Stimulated activated CD4-positive, alpha-beta T cell treated with anti-CD3 and anti-CD28 coated beads, TNF-alpha, amount 100 ng/mL, for 24 hours (primary cell): ENCODE results near the gene KRTAP8-1.

Experiments used
- DNase-seq, 3 experiments: peaks; one replicate each; pipeline ENCODE4 v3.0.0-alpha.2; 2020; ENCODE audit warnings: low read depth in 3 of 3

Gene KRTAP8-1, protein sequence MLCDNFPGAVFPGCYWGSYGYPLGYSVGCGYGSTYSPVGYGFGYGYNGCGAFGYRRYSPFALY

DNA sequence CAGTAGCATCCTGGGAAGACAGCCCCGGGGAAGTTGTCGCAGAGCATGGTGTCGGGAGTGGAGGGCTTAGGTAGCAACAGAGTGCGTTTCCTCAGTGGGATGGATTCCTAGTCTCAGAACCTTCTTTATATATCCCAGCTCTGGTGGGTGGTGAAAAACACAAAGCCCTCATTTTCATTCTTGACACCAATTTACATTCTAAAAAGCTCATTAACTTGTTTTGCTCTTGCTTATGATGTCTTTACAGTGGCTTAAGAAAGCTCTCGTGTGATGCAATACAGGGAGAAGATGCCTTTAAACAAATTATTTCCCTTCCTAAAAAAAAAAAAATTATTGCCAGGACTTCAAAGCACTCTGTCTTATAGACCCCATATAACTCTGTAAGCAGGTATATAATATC is at the start of gene KRTAP8-1:
Gene KRTAP8-1, minus strand, starts transcription at position 101 of the 400 bp plus-strand sequence. Its CDS starts 54 bp downstream, at position 47.
- DNase-seq = no peak

DNA sequence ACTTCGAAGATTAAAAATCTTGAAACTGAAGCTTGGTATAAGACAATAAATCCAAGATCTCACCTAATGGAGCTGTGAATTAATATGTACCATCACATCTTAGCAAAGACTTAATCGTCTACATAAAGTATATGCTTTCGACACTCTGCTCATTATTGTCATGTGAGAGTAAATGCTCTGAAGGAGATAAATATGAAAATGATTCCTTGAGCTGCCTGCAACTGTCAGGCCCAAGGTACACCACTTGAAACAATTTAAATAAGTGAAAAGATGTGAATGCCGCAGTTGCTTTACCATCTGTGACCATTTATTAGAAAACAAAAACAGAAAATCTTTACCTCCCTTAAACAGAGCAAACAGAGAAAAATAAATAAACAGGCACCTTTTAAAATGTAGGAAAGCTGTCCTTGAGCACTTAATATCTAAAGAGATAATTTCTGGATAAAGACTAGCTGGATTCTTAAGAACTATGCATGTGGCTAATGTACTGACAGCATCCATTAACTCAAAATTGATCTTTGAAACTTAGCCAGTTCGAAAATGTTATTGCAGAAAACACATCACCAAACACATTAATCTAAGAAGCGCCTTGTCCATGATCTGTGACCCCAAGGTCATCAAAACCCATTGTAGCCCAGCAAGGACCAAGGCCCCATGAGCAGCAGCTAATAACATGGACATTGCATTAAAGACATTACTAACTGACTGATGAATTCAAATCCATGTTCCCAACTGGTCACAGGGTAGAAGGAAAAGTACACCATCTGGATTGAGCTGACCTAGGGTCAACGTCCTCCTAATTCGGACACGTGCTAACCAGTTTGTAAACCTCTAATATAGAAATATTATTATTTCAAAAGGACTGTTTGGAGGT is 34.8 kb upstream of the KRTAP8-1 start:
- no peak for DNase-seq

DNA sequence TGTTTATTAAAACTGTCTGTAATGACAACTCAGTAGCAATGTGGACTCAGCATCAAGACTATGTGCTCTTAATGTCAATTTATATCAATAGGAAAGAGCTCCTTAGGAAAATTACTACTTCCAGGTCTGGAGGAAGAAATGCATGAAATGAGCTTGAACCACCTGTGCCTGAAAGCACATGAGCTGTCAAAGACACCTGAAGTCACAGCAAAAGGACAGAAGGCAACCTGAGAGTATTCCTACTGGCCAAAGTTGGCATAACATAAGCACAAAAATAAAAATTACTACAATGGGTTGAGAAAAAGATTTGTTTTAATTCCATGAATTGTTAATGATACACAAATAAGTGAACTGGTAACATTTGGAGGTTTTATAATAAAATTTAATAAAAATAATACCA is 29.9 kb upstream of the KRTAP8-1 start:
- DNase-seq = no peak

DNA sequence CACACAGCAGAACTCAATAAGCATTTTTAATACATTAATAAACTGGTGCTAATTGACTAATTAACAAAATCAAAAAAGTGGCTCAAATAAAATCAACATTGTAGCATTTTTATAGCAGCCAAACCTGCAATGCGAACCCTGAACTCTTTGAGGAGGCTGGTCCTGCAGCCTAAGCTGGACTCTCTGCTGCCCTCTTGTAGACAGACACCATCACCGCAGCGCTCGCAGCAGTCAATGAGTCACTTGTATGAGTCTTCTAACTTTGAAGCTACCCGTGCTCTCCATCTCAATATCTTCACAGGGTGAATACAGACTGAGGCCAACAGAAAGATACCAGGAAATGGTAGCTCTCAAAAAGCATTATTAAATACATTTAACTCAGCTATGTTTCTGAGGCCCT is 26.2 kb upstream of the KRTAP8-1 start:
- peak; percentile 4 to 43 (median 17) for DNase-seq

DNA sequence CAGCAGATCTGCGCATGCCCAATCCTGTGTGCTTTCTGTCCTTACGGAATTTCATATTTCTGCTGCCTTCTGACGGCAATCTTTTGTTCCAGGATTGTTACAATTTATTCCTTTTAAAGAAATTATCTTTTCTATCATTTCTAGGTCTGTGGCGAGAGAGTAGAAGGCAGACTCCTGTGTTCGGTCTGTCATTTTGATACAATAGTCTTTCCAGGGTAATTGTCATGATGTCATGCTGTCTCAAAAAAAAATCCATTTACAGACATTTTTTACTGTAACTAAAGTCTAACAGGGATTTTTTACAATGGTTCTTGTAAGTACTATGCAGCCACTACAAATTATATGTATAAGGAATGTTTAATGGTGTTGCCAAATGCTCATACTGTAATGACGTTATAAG is 25.5 kb upstream of the KRTAP8-1 start:
- no peak for DNase-seq

DNA sequence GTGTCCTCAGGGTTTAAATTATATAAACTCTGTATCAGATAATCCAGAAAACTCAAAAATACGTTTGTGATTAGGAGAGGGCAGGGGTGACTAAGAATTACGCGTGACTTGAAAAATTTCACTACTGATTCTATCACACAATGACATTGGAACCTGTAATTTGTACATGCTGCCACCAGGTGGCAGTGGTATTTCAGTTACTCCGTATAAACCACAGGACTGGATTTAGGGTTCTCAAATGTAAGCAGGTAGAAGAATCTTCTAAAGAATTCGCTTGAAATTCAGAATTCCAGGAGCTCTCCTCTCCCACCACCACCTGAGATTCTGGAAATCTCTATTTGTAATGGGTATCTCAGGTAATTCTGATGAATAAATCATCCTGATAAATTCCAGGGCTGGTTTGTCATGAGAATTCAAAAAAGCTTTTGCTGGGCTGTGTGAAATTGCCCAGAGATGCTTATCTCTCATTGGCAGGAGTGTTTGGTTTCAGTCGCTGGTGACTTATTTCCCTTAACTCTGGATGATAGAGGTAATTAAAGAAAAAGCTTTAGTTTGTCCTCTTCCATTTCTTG is 18.2 kb upstream of the KRTAP8-1 start:
- peak in 2 of 3 experiments; percentile 16 to 23 for DNase-seq

DNA sequence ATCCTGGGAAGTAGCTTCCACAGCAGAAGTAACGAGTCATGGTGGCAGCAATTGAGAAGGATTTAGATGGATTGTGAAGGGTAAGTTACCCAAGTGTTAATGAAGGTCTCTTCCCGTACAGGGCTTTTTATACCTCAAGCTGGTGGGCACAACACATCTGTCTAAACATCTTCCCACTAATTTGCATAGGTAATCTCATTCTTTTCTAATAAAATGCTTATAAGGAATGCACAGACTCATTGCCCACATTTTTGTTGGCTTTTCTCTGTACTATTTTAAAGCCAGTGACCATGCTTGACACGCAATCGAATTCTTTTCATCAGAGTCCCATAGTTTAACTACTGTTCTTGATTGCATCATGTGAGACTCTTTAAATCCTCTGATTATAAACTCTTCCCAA is 16.6 kb upstream of the KRTAP8-1 start, which contains the start of gene KRTAP7-1:
Gene KRTAP7-1, minus strand, starts transcription at position 101 of the 400 bp plus-strand sequence. Its CDS starts 61 bp downstream, at position 40.
- DNase-seq = no peak

DNA sequence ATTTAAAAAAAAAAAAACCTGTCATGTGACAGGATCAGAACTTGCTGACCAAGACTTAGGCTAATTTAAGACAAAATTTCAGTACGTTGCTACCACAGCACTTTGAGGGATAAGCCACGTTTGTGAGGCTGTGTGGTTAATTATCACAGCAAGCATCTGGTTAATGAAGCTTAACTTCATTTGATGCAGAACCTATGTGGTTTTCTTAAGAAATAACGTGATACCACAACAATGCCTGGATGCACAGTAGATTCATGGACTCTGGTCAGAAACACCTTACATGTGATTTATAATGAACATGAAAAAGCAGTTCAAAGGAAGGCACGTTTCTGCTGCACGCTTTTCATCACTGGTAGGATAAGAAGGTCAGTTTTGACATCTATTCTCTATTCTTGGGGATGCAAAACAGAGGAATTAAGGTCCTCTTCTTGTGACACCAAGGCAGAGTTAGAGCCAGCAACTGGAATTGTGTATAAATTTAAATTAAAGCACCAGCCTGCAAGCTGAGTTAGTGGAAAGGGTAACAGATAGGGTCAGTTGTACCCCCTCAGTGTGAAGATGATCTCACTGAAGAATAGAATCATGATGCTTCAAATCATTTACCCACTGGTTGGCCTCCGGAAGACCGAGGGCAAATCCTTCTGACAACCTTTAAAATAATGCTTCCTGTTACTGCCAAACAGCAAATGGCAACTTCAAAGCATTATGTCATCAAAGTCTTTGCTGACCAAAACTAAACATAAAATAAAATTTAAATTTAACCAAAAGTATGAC is 6.0 kb upstream of the KRTAP8-1 start:
- DNase-seq = no peak

DNA sequence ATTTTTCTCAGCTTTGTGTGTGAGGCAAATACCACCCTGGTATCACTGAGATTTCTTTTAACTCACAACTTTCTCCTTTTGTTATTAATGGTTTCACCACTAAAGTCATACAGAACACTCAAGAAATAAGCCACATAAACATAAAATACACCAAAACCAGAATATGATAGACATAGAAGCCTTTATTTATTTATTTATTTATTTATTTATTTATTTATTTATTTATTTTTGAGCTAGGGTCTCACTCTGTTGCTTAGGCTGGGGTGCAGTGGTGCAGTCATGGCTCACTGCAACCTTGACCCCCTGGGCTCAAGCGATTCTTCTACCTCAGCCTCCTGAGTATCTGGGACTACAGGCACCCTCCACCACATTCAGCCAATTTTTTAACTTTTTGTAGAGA is 12.5 kb downstream of the KRTAP8-1 start:
- DNase-seq = no peak

DNA sequence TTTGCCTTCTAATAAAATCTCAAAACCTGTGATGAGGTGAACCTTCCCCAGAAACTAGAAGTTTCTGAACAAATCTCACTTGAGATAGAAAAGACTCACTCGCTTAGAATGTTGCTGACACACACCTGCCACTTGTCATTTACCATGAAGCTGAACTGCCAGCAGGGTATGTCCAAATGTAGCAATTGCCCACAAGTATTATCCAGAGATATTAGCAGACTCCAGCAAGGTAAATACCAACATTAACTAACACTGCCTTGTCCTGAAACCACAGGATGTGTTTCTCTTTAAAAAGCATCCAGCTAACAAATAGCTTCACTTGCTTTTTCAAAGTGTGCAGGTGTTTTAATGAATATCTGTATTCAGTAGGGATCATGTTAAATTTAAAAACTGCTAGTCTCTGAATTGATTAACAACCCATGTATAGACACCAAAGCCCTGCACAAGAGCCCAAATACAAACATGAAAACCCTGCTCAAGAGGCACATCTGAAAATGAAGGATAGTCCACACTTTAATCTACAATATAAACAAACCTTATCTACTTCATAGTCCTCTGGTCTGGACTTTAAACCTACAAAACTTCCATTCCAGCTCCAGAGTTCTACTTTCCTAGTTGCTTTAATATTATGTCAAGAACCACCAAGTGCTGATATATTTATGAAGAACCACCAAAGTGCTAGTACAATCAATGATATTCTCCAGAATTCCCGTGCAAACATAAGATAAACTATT is 19.3 kb downstream of the KRTAP8-1 start:
- DNase-seq = no peak

DNA sequence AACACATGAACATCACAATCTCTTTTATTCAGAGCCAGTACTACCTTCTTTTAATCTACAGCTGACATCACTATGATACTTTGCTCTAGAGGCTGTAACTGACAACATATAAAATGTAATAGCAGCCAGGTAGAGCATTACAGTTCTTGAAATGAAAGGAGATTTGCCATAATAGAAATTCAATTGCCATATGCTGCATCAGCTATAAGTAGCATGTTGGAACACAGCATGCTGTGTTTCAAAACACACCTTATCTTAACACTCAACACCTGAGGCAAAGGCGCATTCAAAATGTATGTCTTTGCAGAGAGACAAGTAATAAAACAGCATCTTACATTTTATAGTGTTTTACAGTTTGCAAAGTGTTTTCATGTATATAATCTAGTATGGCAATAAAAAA is 33.8 kb downstream of the KRTAP8-1 start:
- DNase-seq = no peak

DNA sequence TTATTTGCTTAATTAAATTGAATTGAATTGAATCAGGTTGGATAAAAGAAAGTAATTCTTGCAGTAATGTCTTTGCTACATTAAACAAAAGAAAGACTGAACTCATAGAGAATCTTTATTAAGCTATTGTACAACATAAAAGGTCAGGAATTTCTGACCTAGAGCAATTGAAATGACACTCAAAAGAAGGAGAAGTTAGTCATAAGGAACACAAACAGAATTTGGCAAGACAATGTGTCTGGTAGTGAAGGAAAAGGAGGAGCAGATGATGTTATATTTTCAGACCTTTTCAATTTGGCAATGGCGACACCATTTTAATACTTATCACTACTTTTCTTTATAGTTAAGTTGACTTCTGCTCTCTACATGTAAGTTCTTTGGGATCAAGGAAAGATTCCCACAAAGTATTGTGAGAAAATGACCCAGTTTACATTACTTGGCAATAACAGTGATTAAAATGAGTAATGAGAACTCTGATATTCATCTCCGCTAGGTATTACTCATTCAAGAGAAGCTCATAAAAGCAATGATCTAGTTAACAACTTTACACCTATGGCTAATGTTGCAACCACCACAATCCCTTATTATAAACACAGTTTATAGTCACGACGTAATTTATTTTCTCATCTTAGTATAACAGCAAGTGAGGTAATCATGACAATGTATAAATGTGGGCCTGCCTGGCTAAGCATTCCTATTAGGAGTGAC is 43.2 kb downstream of the KRTAP8-1 start:
- DNase-seq = no peak
